ENCODE measurements around the gene TTC38.

TTC38 gene

GRCh38 chr22:46280063-46280817, 12.4 kb downstream of the TTC38 start:
- no peak for TF ChIP-seq CTCF (conservative IDR thresholded peaks at IDR 0.05)
- no peak overlapping the region for H3K27ac ChIP-seq

- TF ChIP-seq CTCF (conservative IDR thresholded peaks at IDR 0.05): no peak
- H3K27ac ChIP-seq: no peak overlapping the region
These were observed 13.3 kb downstream of the TTC38 start for GRCh38 chr22:46280999-46281623.

GRCh38 chr22:46281866-46282678, 14.3 kb downstream of the TTC38 start:
- H3K27ac ChIP-seq: no peak overlapping the region
- TF ChIP-seq CTCF (conservative IDR thresholded peaks at IDR 0.05): no peak

GRCh38 chr22:46286006-46286405, 18.2 kb downstream of the TTC38 start:
- no peak for TF ChIP-seq CTCF (conservative IDR thresholded peaks at IDR 0.05)
- H3K27ac ChIP-seq: no peak overlapping the region

- no peak for TF ChIP-seq CTCF (conservative IDR thresholded peaks at IDR 0.05)
- no peak overlapping the region for H3K27ac ChIP-seq
These were observed 19.4 kb downstream of the TTC38 start for GRCh38 chr22:46286941-46287872.

GRCh38 chr22:46287873-46288751, 20.3 kb downstream of the TTC38 start:
- no peak overlapping the region for H3K27ac ChIP-seq
- no peak for TF ChIP-seq CTCF (conservative IDR thresholded peaks at IDR 0.05)
